ENCODE results near the gene IFNAR2.

IFNAR2 gene

GRCh38 chr21:33211305-33211704, 18.4 kb upstream of the IFNAR2 start (continued):
- no peak for TF ChIP-seq EGR2 (tag by site-specific recombination; IDR thresholded peaks at IDR 0.05; ENCODE audit: low read depth)
- no peak for TF ChIP-seq SP7 (tag by site-specific recombination; IDR thresholded peaks at IDR 0.05)
- no peak for TF ChIP-seq ZFP69B (tag by site-specific recombination; IDR thresholded peaks at IDR 0.05)
- TF ChIP-seq ZNF488 (tag by site-specific recombination; IDR thresholded peaks at IDR 0.05), result no peak
- TF ChIP-seq ZNF529 (tag by site-specific recombination; IDR thresholded peaks at IDR 0.05; ENCODE audit: insufficient replicate concordance), result no peak
- TF ChIP-seq ZNF677 (tag by site-specific recombination; IDR thresholded peaks at IDR 0.05), result no peak

GRCh38 chr21:33211732-33212131, 18.0 kb upstream of the IFNAR2 start:
- Histone ChIP-seq H3K4me3 (ENCODE audit: low read depth, low read length) (no peak overlapping the region), H3K36me3 (ENCODE audit: control insufficient read depth in 2 of 2, insufficient read depth in 1 of 2, low read length in 2 of 2) (no peaks in the 10 kb centered on the region), H3K4me1 (ENCODE audit: control insufficient read depth, insufficient read depth, low read length) (no peaks in the 10 kb centered on the region), H3K9me3 (ENCODE audit: control insufficient read depth, insufficient read depth, low read depth, low read length) (no peaks in the 10 kb centered on the region), H3K27ac (ENCODE audit: extremely low read depth, low read depth, low read length) (no peak overlapping the region)
- ChIA-PET POLR2A (no interaction called here), CTCF (interaction anchor here (0.5 kb wide), 1 partner anchor 272 kb away, joined by 3 read pairs; no protein-coding TSS in a partner anchor)
- TF ChIP-seq KLF7 (tag by site-specific recombination; IDR thresholded peaks at IDR 0.05; ENCODE audit: borderline replicate concordance) (no peak), ZNF114 (tag by site-specific recombination; IDR thresholded peaks at IDR 0.05) (no peak), ZNF423 (tag by site-specific recombination; IDR thresholded peaks at IDR 0.05) (no peak)

GRCh38 chr21:33212159-33212851, 17.4 kb upstream of the IFNAR2 start:
- no peaks in the 10 kb centered on the region for H3K9me3 ChIP-seq (ENCODE audit: control insufficient read depth, insufficient read depth, low read depth, low read length)
- ChIA-PET POLR2A (interaction anchor here (0.6 kb wide), 1 partner anchor 50 kb away, joined by 6 read pairs; no protein-coding TSS in a partner anchor), CTCF (interaction anchor here (0.5 kb wide), 1 partner anchor 272 kb away, joined by 3 read pairs; no protein-coding TSS in a partner anchor)
- no peak for TF ChIP-seq ZNF610 (tag by site-specific recombination; IDR thresholded peaks at IDR 0.05; ENCODE audit: borderline replicate concordance)
- TF ChIP-seq ZIC2 (tag by site-specific recombination; IDR thresholded peaks at IDR 0.05), result no peak
- no peaks in the 10 kb centered on the region for H3K36me3 ChIP-seq (ENCODE audit: control insufficient read depth in 2 of 2, insufficient read depth in 1 of 2, low read length in 2 of 2)
- no peaks in the 10 kb centered on the region for H3K4me1 ChIP-seq (ENCODE audit: control insufficient read depth, insufficient read depth, low read length)
- H3K4me3 ChIP-seq (ENCODE audit: low read depth, low read length), result no peak overlapping the region
- H3K27ac ChIP-seq (ENCODE audit: extremely low read depth, low read depth, low read length), result no peak overlapping the region

GRCh38 chr21:33214056-33214455, 15.7 kb upstream of the IFNAR2 start:
- POLR2A ChIA-PET, result no interaction called here
- CTCF ChIA-PET, result no interaction called here
- H3K4me3 ChIP-seq (ENCODE audit: low read depth, low read length), result no peak overlapping the region
- TF ChIP-seq ZNF580 (tag by site-specific recombination; IDR thresholded peaks at IDR 0.05) (no peak), ZNF585B (tag by site-specific recombination; IDR thresholded peaks at IDR 0.05) (no peak), SP2 (tag by site-specific recombination; IDR thresholded peaks at IDR 0.05) (no peak), ZNF292 (tag by site-specific recombination; IDR thresholded peaks at IDR 0.05; ENCODE audit: borderline replicate concordance, low read depth) (no peak), ZBTB1 (tag by site-specific recombination; IDR thresholded peaks at IDR 0.05) (no peak), SCRT2 (tag by site-specific recombination; IDR thresholded peaks at IDR 0.05) (no peak), ZNF701 (tag by site-specific recombination; IDR thresholded peaks at IDR 0.05) (no peak), ZNF214 (tag by site-specific recombination; IDR thresholded peaks at IDR 0.05; ENCODE audit: borderline replicate concordance) (no peak), ZNF830 (tag by site-specific recombination; IDR thresholded peaks at IDR 0.05; ENCODE audit: low read depth) (no peak), ZNF16 (tag by site-specific recombination; IDR thresholded peaks at IDR 0.05; ENCODE audit: low read depth) (no peak), ZNF184 (tag by site-specific recombination; IDR thresholded peaks at IDR 0.05) (no peak), PRDM10 (tag by site-specific recombination; IDR thresholded peaks at IDR 0.05) (no peak), ZNF2 (tag by site-specific recombination; IDR thresholded peaks at IDR 0.05) (no peak), ZNF37A (tag by site-specific recombination; IDR thresholded peaks at IDR 0.05) (no peak), OVOL3 (tag by site-specific recombination; IDR thresholded peaks at IDR 0.05) (no peak), ZNF677 (tag by site-specific recombination; IDR thresholded peaks at IDR 0.05) (no peak), ZNF707 (tag by site-specific recombination; IDR thresholded peaks at IDR 0.05) (no peak)

More at GRCh38 chr21:33214056-33214455, 15.7 kb upstream of the IFNAR2 start:
- Histone ChIP-seq H3K27ac (ENCODE audit: extremely low read depth, low read depth, low read length) (no peak overlapping the region), H3K9me3 (ENCODE audit: control insufficient read depth, insufficient read depth, low read depth, low read length) (no peaks in the 10 kb centered on the region), H3K36me3 (ENCODE audit: control insufficient read depth in 2 of 2, insufficient read depth in 1 of 2, low read length in 2 of 2) (no peaks in the 10 kb centered on the region), H3K4me1 (ENCODE audit: control insufficient read depth, insufficient read depth, low read length) (no peaks in the 10 kb centered on the region)
